IPS-NIHi11 (cell line): Measurements from ENCODE around the gene PXK.
"Not testable (repeated sequence)": the region's sequence is repeated elsewhere in the genome, so short reads cannot be mapped to it uniquely, and the experiment has no call there.

Source experiments
- DNase-seq: peaks from one replicate; pipeline ENCODE4 v3.0.0; 2012; ENCODE audit warnings: mixed read lengths, low spot score

The PXK gene

DNA sequence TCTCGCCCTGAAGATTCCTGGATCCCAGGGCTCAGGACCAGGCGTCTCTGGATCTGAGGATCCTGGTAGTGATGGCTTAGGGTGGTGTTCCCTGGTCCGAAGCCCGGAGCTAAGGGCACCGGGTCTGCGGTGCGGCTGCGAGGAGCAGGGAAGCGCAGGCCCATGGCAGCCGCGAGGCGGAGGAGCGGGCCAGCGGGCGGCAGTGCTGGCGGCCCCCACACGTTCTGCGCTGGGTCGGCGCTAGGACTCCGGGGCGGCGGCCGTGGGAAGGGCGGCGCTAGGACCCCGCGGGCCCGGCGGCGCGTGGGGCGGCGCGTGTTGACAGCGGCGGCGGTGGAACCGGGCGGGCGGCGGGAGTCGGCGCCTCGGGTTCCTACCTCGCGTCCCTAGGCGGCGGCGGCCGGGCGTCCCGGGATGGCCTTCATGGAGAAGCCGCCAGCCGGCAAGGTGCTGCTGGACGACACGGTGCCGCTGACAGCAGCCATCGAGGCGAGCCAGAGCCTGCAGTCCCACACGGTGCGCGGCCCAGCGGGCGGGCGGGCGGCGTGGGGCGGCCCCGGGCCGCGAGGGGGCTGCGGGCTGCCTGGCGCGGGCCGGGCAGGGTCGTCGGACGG lies at the start of gene PXK:
Gene PXK (plus strand): TSS at position 318 of the 614 bp plus-strand sequence. CDS start 97 bp downstream, at position 415.
- peak; percentile 88 for DNase-seq

GRCh38 chr3:58285334-58285733 lies 47.4 kb upstream of the PXK start:
- no peak for DNase-seq

- no peak for DNase-seq
Measured at GRCh38 chr3:58287354-58287753, 45.3 kb upstream of the PXK start.

GRCh38 chr3:58288011-58288728 lies 44.5 kb upstream of the PXK start:
- no peak for DNase-seq

DNA sequence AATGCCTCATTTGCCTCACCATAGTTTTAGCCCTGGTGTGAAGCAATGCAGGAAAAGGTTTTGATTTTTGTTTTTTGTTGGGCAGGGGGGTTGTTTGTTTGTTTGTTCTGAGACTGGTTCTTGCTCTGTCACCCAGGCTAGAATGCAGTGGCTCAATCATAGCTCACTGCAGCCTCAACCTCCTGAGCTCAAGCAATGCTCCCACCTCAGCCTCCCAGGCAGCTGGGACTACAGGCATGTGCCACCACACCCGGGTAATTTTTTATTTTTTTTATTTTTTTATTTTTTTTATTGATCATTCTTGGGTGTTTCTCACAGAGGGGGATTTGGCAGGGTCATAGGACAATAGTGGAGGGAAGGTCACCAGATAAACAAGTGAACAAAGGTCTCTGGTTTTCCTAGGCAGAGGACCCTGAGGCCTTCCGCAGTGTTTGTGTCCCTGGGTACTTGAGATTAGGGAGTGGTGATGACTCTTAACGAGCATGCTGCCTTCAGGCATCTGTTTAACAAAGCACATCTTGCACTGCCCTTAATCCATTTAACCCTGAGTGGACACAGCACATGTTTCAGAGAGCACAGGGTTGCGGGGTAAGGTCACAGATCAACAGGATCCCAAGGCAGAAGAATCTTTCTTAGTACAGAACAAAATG lies 43.6 kb upstream of the PXK start:
- DNase-seq: not testable (repeated sequence)

GRCh38 chr3:58290446-58290845 lies 42.2 kb upstream of the PXK start:
- DNase-seq: not testable (repeated sequence)

DNA sequence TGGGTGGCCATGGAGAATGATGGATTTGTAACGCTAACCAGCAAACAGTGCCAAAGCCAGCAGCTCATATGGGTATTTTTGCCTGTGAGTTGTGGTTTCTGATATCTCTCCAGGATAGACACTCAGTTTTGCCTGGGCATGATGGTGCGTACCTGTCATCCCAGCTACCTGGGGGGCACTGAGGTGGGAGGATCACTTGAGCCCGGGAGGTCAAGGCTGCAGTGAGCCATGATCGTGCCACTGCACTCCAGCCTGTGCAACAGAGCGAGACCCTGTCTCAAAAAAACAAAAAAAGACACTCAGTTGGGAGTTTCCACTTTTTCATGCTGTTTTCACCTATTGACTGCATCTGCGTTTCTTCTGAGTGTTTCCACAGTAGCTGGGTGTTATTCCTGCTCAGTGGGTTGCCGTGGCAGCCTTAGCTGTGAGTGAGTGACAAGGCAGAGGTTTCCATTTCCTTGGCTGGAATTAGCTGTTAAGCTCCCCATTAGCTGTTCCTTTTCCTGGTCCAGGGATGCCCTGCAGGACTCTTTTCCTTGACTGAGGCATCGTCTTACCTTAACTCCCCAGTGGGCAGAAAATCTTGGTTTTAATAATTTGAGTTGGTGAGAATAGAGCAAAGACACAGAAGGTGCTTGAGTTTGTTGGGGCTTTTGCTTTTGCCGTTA lies 40.9 kb upstream of the PXK start:
- DNase-seq: no peak

- no peak for DNase-seq
Measured at GRCh38 chr3:58292866-58293265, 39.8 kb upstream of the PXK start.

DNA sequence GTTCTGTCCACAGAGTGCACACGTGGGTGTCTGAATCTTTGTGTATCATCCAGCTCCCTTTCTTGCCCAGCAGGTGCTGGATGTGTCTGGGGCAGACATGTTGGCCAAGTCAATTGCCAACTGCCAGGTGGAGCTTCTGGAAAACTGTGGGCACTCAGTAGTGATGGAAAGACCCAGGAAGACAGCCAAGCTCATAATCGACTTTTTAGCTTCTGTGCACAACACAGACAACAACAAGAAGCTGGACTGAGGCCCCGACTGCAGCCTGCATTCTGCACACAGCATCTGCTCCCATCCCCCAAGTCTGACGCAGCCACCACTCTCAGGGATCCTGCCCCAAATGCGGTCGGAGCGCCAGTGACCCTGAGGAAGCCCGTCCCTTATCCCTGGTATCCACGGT lies 39.2 kb upstream of the PXK start:
- DNase-seq: no peak

DNA sequence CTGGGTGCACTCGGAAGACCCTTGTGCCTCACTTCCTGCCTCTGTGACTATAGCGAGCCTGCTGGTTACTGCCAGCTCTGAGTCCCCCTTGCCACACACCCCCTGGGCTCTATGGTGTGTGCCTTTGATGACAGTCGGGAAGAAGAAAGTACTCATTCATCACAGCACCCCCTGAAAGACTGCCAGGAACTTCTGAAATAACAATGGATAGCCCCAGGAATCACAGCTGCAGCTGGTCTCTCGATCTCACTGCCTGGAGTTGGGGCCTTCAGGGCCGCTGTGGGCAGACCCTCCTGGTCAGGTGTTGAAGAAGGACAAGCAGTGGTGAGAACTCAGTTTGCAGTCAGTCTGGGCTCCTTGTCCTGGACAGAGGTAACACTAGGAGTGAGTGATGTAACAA lies 36.4 kb upstream of the PXK start:
- no peak for DNase-seq

DNA sequence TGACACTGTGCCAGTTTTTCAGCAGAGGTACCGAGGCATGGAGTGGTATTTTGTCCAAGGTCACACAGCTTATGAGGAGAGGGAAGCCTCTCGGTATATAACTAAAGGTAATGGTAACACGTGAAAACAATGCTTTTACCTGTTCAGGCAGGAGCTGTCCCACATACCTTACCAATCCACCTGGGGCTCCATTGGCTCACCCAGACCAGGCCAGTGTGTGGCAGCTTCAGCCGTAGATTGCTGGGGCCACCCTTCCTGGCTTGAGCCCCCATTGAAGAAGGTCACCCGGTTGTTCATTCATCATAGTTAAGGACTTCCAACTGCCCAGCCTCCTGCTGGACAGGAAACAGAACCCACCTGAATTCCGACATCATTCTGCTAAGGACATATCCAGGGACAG lies 35.8 kb upstream of the PXK start:
- no peak for DNase-seq

GRCh38 chr3:58298190-58298589 lies 34.5 kb upstream of the PXK start:
- DNase-seq: no peak

DNA sequence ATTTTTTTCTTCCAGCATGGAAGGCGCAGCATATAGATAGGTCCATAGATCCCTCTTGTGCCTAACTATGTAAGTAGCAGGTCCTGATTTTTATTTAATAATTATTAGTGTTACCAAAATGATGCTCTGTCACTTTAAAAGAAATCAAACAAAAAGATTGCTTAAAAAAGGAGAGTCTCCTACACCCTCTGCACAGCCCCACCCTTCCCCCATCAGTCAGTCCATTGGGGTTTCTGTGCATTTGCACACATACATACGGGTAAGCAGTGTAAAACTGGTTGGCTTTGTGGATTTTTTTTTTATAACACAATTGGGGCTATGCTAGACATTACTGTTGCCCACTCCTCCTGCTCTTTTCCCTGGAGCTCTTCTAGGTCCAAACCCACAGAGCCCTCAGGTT lies 33.6 kb upstream of the PXK start:
- no peak for DNase-seq

DNA sequence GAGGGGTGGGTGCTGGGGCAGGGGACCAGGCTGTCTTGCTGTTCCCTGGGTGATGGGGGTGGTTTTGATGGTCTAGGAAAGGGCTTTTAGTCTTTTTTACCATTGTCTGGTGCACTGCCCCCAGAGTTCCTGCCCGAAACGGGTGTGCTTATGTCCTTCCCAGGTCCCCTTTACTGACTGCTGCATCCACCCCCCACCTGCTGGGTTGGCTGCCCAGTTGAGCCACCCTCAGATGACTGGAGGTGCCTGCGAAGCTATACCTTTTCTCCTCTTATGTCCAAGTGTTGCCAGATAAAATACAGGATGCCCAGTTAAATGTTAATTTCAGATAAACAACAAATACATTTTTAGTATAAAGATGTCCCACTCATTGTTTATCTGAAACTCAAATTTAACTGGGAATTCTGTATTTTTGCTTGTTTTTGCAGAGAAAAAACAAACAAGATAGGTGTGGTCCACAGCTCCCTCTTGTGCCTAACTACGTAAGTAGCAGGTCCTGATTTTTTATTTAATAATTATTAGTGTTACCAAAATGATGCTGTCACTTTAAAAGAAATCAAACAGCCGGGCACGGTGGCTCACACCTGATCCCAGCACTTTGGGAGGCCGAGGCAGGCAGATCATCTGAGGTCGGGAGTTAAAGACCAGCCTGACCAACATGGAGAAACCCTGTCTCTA lies 32.7 kb upstream of the PXK start:
- no peak for DNase-seq

DNA sequence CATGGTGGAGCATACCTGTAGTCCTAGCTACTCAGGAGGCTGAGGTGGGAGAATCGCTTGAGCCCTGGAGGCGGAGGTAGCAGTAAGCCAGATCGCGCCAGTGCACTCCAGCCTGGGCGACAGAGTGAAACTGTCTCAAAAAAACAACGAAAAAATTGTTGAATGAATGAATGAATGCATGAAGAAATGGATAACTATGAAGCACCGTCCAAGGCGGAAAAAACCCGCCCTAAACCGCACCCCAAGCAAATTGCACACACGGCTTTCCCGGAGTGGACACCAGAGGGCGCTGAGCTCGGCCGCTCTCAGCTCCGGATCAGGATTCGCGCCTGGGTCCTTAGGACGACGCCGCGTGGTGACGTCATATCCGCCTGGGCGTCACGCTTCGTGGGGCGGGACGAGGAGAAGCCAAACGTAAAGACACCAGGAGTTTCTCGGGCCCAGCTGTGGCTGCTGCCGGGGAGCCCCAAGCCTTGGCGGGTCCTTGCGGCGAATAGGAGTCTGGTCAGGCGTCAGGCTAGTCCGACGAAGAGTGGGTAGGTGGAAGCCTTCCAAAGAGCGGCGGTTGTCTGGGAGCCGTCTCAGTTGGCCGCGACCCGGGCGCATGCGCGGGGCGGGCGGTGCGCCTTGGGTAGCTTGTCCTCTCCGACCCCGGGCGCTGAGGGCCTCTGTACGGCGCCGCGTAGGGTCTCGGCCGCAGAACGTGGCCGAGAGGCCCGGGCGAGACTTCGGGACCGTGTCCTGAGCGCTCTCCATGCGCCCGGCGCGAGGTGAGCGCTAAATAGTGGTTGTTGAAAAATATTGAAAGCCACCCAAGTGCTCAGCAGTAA lies 26.6 kb upstream of the PXK start, which contains the start of the genes HTD2 and RPP14:
Gene HTD2 (plus strand): TSS at position 639 of the 830 bp plus-strand sequence. CDS start 11,094 bp downstream, outside the sequence.
Gene RPP14 (plus strand): TSS at position 364 of the 830 bp plus-strand sequence. CDS start 4,085 bp downstream, outside the sequence.
- peak; percentile 96 for DNase-seq

DNA sequence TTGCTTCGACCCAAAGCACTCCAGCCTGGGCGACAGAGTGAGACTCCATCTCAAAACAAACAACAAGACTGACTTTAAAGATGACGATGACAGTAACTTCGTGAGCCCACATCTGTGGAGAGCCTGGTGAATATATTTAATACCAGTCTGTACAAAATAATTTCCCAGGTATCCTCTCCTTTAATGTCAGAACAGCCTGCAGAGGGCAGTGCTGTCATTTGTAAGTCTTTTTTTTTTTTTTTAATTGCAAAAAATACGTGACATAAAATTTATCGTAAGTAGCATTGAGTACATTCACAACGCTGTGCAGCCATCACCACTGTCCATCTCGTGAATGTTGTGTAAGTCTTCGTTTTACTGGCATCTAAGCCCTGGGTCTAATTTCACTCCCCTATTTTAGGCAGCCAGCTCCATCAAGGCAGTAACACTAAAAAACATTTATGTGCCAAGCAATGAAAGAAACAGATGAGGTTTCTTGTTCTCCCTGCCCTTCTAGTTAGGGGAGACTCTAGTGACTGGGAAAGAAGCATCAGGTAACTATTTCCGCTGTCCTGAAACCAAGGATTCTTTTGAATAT lies 25.0 kb upstream of the PXK start:
- no peak for DNase-seq

- DNase-seq: no peak
Measured at GRCh38 chr3:58308728-58309127, 24.0 kb upstream of the PXK start.

DNA sequence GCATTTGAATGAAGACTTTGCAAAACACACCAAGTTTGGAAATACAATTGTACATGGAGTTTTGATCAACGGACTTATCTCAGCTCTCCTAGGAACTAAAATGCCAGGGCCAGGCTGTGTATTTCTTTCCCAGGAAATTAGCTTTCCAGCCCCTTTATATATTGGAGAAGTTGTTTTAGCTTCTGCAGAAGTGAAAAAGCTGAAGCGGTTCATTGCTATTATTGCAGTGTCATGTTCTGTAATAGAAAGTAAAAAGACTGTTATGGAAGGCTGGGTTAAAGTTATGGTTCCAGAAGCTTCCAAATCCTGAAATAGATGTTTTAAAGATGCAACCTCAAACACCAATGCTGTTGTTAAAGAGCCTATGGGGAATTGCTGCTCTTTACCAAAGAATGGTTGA lies 14.9 kb upstream of the PXK start:
- no peak for DNase-seq

GRCh38 chr3:58321791-58322190 lies 10.9 kb upstream of the PXK start:
- peak; percentile 36 for DNase-seq

DNA sequence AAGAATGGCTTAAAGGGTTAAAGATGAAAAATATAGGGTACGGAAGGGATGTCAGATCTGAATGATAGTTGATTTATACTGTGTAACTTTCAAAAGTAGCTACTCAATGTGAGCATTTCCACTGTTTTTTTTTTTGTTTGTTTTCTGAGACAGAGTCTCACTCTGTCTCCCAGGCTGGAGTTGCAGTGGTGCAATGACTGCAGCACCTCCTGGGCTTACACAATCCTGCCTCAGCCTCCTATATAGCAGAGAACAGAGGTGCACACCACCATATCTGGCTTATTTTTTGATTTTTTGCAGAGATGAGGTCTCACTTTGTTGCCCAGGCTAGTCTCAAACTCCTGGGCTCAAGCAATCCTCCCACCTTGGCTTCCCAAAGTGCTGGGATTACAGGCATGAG lies 9.9 kb upstream of the PXK start:
- no peak for DNase-seq
